ENCODE measurements around the gene KRTAP5-3.
"Not testable (repeated sequence)": the region's sequence is repeated elsewhere in the genome, so short reads cannot be mapped to it uniquely, and the experiment has no call there.

Gene KRTAP5-3

GRCh38 chr11:1576825-1577224, 31.4 kb downstream of the KRTAP5-3 start:
- DNase-seq (ENCODE audit: low spot score) = no peak

GRCh38 chr11:1575756-1576155, 32.5 kb downstream of the KRTAP5-3 start:
- not testable (repeated sequence) for DNase-seq (ENCODE audit: low spot score)

DNA sequence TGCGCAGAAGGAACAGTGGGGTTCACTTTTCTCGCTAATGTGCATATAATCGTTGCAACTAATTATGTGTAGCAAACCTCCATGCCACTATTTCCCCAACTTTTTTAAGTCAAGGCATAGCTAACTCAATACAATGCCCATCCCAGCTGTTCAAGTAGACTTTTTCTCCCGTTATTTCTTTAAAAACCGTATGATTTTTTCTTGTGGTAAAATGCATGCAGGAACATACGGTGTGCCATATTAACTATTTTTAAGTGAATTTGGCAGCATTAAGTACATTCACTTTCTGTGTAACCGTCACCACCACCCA, 33.4 kb downstream of the KRTAP5-3 start:
- no peak for DNase-seq (ENCODE audit: low spot score)

DNA sequence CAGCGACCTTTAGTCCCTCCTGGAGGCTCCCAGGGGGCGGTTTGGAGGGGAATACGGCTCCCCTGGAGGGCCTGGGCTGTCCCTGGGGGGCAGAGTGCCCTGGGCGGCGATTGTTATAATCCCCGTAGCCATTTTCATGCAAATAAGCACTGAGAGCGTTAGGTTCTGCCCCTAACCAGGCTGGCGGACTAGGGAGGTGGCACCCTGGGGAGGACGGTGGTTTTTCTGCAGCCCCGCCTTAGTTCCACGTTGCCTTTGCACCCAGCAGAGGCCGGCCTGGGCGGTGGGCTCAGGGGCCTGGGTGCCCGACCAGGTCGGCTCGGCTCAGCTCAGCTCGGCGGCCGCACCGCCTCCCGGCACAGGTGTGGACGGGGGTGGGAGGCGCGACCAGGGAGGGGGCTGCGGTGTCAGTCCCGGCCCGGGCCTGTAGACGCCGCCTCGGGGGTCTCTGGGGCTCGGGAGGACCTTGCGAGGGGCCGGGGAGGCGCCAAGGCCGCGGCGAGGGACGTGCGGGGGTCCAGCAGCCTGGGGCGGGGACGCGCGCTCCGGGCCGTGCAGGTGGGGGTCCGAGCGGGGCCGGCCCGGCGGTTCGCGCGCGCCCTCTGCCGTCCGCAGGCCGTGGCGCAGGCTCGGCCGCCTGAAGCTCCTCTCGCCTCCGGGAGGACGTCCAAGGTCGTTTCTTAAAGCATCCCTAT, 33.9 kb downstream of the KRTAP5-3 start:
- DNase-seq (ENCODE audit: low spot score) = peak; percentile 37

GRCh38 chr11:1573903-1574237, 34.4 kb downstream of the KRTAP5-3 start:
- no peak for DNase-seq (ENCODE audit: low spot score)

DNA sequence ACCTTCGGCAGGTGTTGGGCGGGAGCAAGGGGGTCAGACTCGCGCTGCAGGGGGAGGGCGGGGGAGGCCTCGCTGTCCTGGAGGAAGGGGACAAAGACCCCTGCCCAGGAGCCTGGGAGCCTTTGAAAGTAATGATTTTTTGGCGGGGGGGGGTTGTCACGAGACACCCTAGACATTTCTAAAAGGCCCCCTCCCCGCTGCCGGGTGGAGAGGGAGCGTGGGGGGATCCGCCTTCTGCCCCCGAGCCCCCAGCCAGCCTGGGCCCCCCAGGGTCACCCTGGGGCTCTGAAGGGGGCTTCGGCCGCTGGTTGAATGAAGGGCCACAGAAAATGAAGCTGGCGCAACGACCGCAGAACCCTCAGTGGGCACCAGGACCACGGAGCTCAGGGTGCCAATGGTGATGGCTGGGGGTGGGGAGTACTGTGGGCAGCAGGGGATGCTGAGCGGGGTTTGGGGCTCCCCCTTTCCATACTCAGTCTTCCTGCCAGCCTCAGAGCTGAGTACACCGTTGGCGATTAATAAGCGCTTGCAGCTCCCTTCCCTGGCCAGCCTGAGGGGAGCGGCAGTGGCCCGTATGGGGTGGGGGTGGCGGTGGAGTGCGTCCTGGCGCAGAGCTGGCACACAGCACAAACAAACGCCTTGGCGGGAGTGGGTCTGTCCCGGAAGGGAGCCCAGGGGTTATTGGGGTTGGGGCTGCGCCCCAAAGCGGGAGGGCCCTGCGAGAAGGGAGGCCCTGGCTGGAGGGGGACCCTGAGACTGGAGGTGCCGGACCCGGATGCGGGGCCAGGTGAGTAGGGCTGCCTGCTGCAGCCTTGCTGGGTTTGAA, 35.0 kb downstream of the KRTAP5-3 start:
- DNase-seq (ENCODE audit: low spot score) = no peak

- peak; percentile 56 for DNase-seq (ENCODE audit: low spot score)
These were observed 35.8 kb downstream of the KRTAP5-3 start, which contains the start of gene DUSP8 for GRCh38 chr11:1572197-1573076. DUSP8 (minus strand) TSS chr11:1572271; CDS start chr11:1565826, 6,445 bp downstream.

DNA sequence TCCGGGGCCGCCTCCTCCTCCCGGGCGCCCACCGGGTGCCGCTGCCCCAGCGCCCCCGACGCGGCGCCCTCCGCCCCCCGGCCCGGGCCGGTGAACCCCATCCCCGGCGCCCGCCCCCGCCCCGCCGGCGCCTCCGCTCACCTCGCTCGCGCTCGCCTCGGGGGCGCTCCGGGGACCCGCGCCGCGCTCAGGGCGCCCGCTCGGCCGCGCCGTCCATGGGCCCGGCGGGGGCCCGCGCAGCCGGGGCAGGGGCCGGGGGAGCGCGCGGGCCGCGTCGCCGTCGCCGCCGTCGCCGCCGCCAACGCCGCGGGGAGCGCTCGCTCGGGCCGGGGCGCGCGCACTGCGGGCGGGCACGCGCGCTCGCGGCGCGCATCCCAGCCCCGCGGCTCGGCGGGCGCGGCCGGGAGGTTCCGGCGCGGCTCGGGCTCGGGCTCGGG, 36.5 kb downstream of the KRTAP5-3 start:
- no peak for DNase-seq (ENCODE audit: low spot score)

DNA sequence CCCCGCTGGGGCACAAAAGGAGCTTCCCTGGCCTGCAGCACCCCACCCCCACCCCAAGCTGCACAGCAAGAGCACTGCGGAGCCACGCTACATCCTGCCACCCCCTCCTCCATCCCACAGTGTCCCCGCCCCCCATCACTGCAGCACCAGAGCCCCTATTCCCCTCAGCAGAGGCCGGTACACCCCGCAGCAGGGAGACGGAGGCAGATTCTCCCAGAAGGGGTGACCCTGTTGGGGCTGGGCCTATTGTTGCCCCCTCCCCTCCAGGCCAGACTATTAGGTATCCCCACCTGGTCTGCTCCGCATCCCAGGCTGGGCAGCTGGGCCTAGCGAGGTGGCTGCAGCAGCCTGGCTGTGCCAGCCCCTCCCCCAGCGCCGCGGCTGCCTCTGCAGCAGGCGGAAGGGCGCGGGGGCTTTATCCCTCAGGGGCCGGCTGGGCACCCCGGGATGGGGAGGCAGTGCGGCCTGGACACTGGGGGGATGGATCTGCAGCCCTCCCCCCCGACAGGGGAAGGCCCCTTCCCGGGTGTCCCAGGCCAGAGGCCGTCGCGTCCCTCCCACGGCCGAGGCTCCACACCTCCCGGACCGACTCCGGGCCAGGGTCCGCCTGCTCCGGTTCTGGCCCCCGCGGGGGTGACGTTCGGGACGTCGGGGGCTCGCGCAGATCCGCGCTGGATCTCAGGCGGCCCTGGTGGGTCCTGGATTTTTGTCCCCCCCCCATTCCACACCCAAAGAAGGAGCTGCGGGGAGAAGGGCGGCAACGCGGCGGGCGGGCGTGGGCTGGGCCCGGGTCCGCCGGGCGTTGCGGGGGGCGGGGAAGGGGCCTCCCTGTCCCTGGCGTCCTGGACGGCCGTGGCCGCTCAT, 37.1 kb downstream of the KRTAP5-3 start:
- DNase-seq (ENCODE audit: low spot score) = no peak

DNA sequence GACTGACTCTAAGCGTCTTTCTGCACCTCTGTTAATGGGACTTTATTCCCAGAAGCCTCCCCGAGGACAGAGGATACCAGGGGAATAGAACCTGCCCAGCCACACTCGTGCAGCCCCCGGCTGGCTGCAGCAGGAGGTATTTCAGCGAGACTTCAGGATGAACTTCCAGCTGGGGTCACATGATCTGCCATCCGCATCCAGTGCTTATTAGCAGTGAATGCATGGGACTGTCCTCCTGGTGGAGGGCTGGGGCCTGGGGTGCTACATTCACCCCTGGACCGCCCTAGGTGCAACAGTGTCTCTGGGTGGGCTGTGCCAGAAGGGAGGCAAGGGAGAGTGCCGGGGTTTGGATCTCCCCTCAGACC, 37.8 kb downstream of the KRTAP5-3 start:
- DNase-seq (ENCODE audit: low spot score) = no peak

GRCh38 chr11:1570001-1570453, 38.2 kb downstream of the KRTAP5-3 start:
- DNase-seq (ENCODE audit: low spot score) = no peak

- no peak for DNase-seq (ENCODE audit: low spot score)
These were observed 38.9 kb downstream of the KRTAP5-3 start for GRCh38 chr11:1569251-1569780.

GRCh38 chr11:1568441-1568911, 39.8 kb downstream of the KRTAP5-3 start:
- no peak for DNase-seq (ENCODE audit: low spot score)

DNA sequence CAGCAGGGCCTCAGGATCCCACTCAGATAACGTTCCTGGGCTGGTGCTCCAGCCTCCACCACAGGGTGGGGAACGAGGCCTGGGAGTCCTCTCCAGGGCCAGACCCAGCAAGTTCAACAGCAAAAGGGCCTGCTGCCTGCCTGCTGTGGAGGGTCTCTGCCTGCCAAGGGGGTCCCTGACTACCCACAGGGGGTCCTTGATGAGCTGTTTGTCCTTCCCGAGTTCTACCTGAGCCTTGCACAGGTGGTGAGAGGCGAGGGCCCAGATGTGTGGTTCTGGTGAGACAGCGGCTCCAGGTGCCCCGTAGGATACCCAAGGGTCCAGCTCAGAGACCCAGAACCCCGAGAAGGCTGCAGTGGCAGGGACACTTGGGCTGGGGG, 40.6 kb downstream of the KRTAP5-3 start:
- no peak for DNase-seq (ENCODE audit: low spot score)

- DNase-seq (ENCODE audit: low spot score) = no peak
These were observed 41.1 kb downstream of the KRTAP5-3 start for GRCh38 chr11:1567052-1567720.

DNA sequence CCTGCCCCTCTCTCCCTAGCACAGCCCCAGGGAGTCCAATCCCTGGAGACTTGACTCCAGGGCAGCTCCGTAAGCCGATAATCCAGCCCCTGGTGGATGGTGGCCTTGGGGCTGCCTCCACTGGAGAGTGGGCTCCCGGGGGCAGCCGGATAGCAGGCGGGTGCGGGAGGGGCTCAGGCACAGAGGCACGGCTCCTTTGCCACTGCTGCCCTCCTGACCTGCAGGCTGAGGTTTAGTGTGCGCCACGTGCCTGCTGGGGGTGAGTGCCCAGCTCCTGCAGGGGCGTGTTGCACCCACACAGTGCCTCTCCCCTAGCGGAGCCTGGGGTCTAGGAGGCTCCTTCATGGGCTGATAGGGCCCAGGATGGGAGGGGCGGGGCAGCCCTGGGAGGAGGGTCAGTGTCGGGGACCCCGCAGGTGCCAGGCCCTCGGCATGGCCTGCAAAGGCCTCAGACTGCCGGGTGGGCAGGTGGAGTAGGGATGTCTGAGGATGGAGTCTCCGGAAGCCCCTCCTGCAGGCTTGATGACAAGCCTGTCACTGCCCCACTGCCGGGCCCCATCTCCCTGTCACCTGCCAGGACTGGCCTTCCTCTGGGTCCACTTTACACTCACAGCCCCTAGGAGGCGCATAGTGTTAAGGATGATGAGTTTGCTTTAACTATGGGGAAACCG, 41.7 kb downstream of the KRTAP5-3 start:
- no peak for DNase-seq (ENCODE audit: low spot score)

DNA sequence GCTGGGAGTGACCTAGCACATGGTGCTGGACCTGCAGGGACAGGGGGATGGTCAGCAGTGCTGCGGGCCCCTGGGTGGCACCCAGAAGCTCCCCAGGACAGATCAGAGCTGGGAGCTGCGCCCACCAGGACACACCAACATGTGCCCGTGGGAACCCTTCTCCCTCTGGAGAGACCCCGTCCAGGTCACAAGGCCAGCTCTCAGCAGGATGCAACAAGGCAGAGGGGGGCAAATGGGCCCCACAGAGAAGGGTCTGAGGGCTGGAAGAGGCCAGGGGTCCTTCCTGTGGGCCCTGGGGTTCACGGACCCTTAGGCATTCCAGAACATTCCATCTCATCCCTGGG, 42.4 kb downstream of the KRTAP5-3 start:
- DNase-seq (ENCODE audit: low spot score) = no peak

DNA sequence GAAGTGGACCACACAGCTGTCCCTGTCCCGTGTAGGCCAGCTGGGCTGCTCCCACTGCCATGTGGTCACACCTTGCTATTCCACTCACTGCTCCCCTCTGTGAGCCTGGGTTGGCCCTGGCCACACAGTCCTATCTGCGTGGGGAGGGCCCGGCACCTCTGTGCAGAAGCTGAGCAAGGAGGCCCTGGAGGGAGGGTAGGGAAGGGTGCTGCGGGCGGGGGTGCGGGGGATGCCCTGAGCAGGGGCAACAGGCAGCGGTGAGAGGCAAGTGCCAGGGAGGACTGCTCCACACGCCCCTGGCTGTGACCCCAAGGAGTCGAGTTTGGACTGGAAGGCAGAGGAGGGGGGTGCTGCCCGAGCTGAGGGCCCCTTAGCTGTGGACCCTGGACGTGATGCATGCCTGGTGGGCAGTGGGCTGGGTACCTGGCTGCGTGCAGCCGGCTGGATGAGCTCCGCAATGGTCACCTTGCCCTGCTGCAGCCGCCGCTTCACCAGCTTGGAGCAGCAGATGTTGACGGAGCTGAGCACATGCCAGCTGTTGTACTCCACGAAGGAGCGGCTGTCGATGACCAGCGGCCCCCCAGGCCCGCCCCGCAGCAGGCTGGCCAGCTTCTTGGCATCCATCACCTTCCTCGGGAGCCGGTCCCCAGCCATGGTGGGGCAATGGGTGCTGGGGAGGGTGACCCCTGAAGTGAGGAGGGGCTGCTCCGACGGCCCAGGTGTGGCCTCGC, 42.9 kb downstream of the KRTAP5-3 start:
- no peak for DNase-seq (ENCODE audit: low spot score)

DNA sequence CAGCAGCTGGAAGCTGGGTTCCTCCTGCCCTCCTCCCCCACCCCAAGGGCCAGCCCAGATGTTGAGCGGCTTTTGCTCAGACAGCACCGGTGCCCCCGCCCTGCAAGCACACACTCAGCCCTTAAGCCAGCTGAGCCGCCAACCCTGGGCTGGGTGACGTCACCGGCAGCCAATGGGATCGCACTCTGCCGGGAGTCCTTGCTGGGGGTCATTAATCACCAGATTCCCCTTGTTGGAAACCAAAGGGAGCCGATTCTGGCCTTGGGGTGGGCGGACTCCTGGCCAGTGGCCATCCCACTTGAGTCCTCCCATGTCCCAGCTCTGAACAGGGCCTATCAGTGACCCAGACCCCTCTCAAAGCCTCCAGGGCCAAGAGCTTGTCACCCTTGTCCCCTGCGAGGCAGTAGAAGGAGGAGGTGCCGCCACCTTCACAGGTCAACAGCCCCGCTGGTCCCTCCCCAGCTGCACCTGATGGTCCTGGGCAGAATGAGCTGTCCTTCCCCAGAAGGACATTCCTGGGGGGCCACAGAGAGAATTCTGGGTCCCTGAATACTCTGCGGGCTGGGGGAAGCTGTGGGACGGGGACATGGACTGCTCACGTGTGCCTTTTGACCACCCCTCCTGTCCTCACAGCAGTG, 43.6 kb downstream of the KRTAP5-3 start:
- DNase-seq (ENCODE audit: low spot score) = no peak
